Panc1 (cell line): ENCODE results near the gene SERGEF. TPM values are rescaled to one million over a fixed set of nuclear protein-coding genes. Genes with fewer than 3 reads are reported as not detected.

ENCODE experiments used
- ATAC-seq: fragments of 200-7000 bp; cut with Tn5 transposase; 2 replicates; pipeline ENCODE4 v1.9.1; 2020; ENCODE audit warnings: mild to moderate bottlenecking, moderate library complexity
- BruUV-seq: library from RNA; stranded (reverse); fragments of 400-500 nt; replicated peaks from 2 replicates; lab custom pipeline; 2021; lab: Mats Ljungman, UMichigan
- CTCF ChIA-PET: fragments of 300-600 bp; sonication (Branson Sonifier 250); formaldehyde crosslinking; loops from one replicate; lab custom pipeline; 2022; ENCODE audit warnings: antibody characterized with exemption; lab: Charles Lee
- POLR2A ChIA-PET: fragments of 300-600 bp; sonication (Branson Sonifier 250); formaldehyde crosslinking; loops from one replicate; lab custom pipeline; 2022; ENCODE audit warnings: antibody characterized with exemption; lab: Charles Lee
- DNase-seq: peaks from one replicate; pipeline ENCODE4 v3.0.0-alpha.2; 2010; ENCODE audit warnings: low read depth, low spot score
- H3K27ac ChIP-seq: 2 replicates; pipeline ENCODE4 v1.5.1; 2011; ENCODE audit warnings: mild to moderate bottlenecking, low read length, inconsistent platforms
- H3K27me3 ChIP-seq: fragments of 200-500 bp; sonication (Bioruptor generic); 2 replicates; pipeline ENCODE4 v1.6.0; 2014; ENCODE audit warnings: low read length, inconsistent platforms; ENCODE audit not compliant: control insufficient read depth, insufficient read depth
- H3K36me3 ChIP-seq: fragments of 200-500 bp; sonication (Bioruptor generic); 2 replicates; pipeline ENCODE4 v1.5.1; 2014; ENCODE audit warnings: inconsistent platforms, mild to moderate bottlenecking, low read length, moderate library complexity; ENCODE audit not compliant: control insufficient read depth, insufficient read depth
- H3K4me1 ChIP-seq: 2 replicates; pipeline ENCODE4 v1.5.1; 2011; ENCODE audit warnings: inconsistent platforms, mild to moderate bottlenecking, low read length, moderate library complexity; ENCODE audit not compliant: control insufficient read depth, insufficient read depth
- H3K4me3 ChIP-seq, 2 experiments: 2 replicates each; pipeline ENCODE4 v1.5.1; 2011 to 2012; ENCODE audit warnings: low read depth in 2 of 2, low read length in 2 of 2, mild to moderate bottlenecking in 2 of 2, inconsistent platforms in 1 of 2, moderate library complexity in 1 of 2
- H3K9me3 ChIP-seq: fragments of 200-500 bp; sonication (Bioruptor generic); 2 replicates; pipeline ENCODE4 v1.5.1; 2014; ENCODE audit warnings: low read depth, mild to moderate bottlenecking, inconsistent platforms, low read length, moderate library complexity; ENCODE audit not compliant: control insufficient read depth, insufficient read depth
- CTCF ChIP-seq: fragments of 450-650 bp; IDR thresholded peaks from 2 replicates; pipeline ENCODE4 v1.5.1; 2017; ENCODE audit warnings: mild to moderate bottlenecking
- POLR2AphosphoS5 ChIP-seq: IDR thresholded peaks from 2 replicates; pipeline ENCODE4 v1.6.1; 2012; ENCODE audit warnings: mild to moderate bottlenecking, low read depth, low read length, moderate library complexity
- REST ChIP-seq, 2 experiments: IDR thresholded peaks; 2 replicates each; pipeline ENCODE4 v1.6.1; 2011 to 2012; ENCODE audit warnings: low read depth in 2 of 2, control low read depth in 1 of 2, low read length in 1 of 2, mild to moderate bottlenecking in 1 of 2, moderate library complexity in 1 of 2; ENCODE audit not compliant: insufficient read depth in 1 of 2
- SIN3A ChIP-seq: IDR thresholded peaks from 2 replicates; pipeline ENCODE4 v1.6.1; 2012; ENCODE audit warnings: low read depth, mild to moderate bottlenecking, low read length, moderate library complexity, borderline replicate concordance; ENCODE audit not compliant: insufficient read depth
- TCF7L2 ChIP-seq: IDR thresholded peaks from 2 replicates; pipeline ENCODE4 v1.6.1; 2011; ENCODE audit warnings: mild to moderate bottlenecking, low read depth, low read length, inconsistent platforms
- in situ Hi-C: cut with HindIII; loops from 2 replicates; pipeline ENCODE4 v1.10.0; 2016; ENCODE audit warnings: low sequenced_read_pairs, low pct_unique_long_range_greater_than_20kb
- intact Hi-C: fragments of 100-400 bp; cut with micrococcal nuclease; formaldehyde crosslinking; loops from one replicate; pipeline ENCODE4 v1.10.0; 2022; ENCODE audit not compliant: unreplicated experiment
- total RNA-seq: library from RNA; stranded (reverse); gene quantifications from one replicate; pipeline ENCODE4 v1.2.1, GENCODE V29; 2021; ENCODE audit not compliant: unreplicated experiment

SERGEF gene
- total RNA-seq, 1 experiment from 2014 or later = 35.5 TPM

GRCh38 chr11:17950644-17951043 lies 62.2 kb downstream of the SERGEF start:
- ATAC-seq = no peak

GRCh38 chr11:17948296-17948695 lies 64.6 kb downstream of the SERGEF start:
- intact Hi-C loops = no loop called here

More at GRCh38 chr11:17950644-17951043, 62.2 kb downstream of the SERGEF start:
- H3K27ac ChIP-seq = no peak overlapping the region
- no peaks in the 10 kb centered on the region for H3K9me3 ChIP-seq
- BruUV-seq = no TSS peak
- ChIA-PET POLR2A (no interaction called here), CTCF (no interaction called here)
- no peak for DNase-seq
- no peaks in the 10 kb centered on the region for H3K27me3 ChIP-seq
- TF ChIP-seq SIN3A (no peak), TCF7L2 (no peak), POLR2AphosphoS5 (no peak), REST (IDR thresholded peaks at IDR 0.05; ENCODE audit: insufficient read depth in 1 of 2, low read depth in 2 of 2, low read length in 1 of 2) (no peak), CTCF (no peak)
- intact Hi-C loops = no loop called here
- in situ Hi-C loops = no loop called here
- no peaks in the 10 kb centered on the region for H3K36me3 ChIP-seq
- no peaks in the 10 kb centered on the region for H3K4me1 ChIP-seq
- H3K4me3 ChIP-seq = no peak overlapping the region

More at GRCh38 chr11:17948296-17948695, 64.6 kb downstream of the SERGEF start:
- ChIA-PET POLR2A (no interaction called here), CTCF (no interaction called here)
- DNase-seq (no peak), ATAC-seq (no peak)
- in situ Hi-C loops = no loop called here
- no peak overlapping the region for H3K27ac ChIP-seq
- TF ChIP-seq POLR2AphosphoS5 (no peak), REST (IDR thresholded peaks at IDR 0.05; ENCODE audit: insufficient read depth in 1 of 2, low read depth in 2 of 2, low read length in 1 of 2) (no peak), CTCF (no peak), TCF7L2 (no peak), SIN3A (no peak)
- H3K36me3 ChIP-seq = no peaks in the 10 kb centered on the region
- BruUV-seq = no TSS peak
- H3K4me1 ChIP-seq = no peaks in the 10 kb centered on the region
- no peaks in the 10 kb centered on the region for H3K27me3 ChIP-seq
- no peak overlapping the region for H3K4me3 ChIP-seq
- H3K9me3 ChIP-seq = no peaks in the 10 kb centered on the region; the same call in 1 of the 2 replicates
